NB4 (cell line): ENCODE measurements around the gene PDE5A.

Experiments used
- DNase-seq: peaks from one replicate; pipeline ENCODE4 v3.0.0; 2010; ENCODE audit warnings: low read depth
- H3K4me3 ChIP-seq: one replicate; pipeline ENCODE4 v1.5.1; 2011; ENCODE audit warnings: mild to moderate bottlenecking, low read depth, low read length, moderate library complexity
- CTCF ChIP-seq: IDR thresholded peaks from one replicate; pipeline ENCODE4 v1.5.1; 2012; ENCODE audit warnings: low read depth, low read length
- MAX ChIP-seq: IDR thresholded peaks from 2 replicates; pipeline ENCODE4 v1.6.1; 2011; ENCODE audit warnings: low read depth, low read length
- MYC ChIP-seq: IDR thresholded peaks from 2 replicates; pipeline ENCODE4 v1.6.1; 2011; ENCODE audit warnings: low read depth, low read length
- POLR2A ChIP-seq: IDR thresholded peaks from 2 replicates; pipeline ENCODE4 v1.6.1; 2011; ENCODE audit warnings: mild to moderate bottlenecking; ENCODE audit not compliant: insufficient read length; ENCODE audit errors: extremely low read depth

PDE5A gene

GRCh38 chr4:119537586-119537985 is 91.0 kb downstream of the PDE5A start:
- TF ChIP-seq CTCF (no peak), MAX (no peak), MYC (no peak)
- H3K4me3 ChIP-seq: no peak overlapping the region
- no peak for DNase-seq

- TF ChIP-seq CTCF: no peak
- no peak for TF ChIP-seq MYC
- no peak for TF ChIP-seq MAX
- TF ChIP-seq POLR2A: no peak
- H3K4me3 ChIP-seq: no peak overlapping the region
- DNase-seq: no peak
Measured at GRCh38 chr4:119536572-119537528, 91.8 kb downstream of the PDE5A start.

GRCh38 chr4:119532319-119532718 is 96.3 kb downstream of the PDE5A start:
- TF ChIP-seq CTCF (no peak), MYC (no peak)
- H3K4me3 ChIP-seq: no peak overlapping the region
- DNase-seq: no peak

- no peak overlapping the region for H3K4me3 ChIP-seq
- TF ChIP-seq CTCF (no peak), POLR2A (no peak), MYC (no peak), MAX (no peak)
- DNase-seq: no peak
Measured at GRCh38 chr4:119529788-119530187, 98.8 kb downstream of the PDE5A start.

- no peak for DNase-seq
Measured at GRCh38 chr4:119526786-119527550, 101.6 kb downstream of the PDE5A start.

More at GRCh38 chr4:119526786-119527550, 101.6 kb downstream of the PDE5A start:
- no peak overlapping the region for H3K4me3 ChIP-seq
- TF ChIP-seq MAX (no peak), CTCF (no peak), MYC (no peak), POLR2A (no peak)
